HepG2 (cell line): Measurements from ENCODE around the gene CBX2. TPM values are rescaled to one million over a fixed set of nuclear protein-coding genes. Genes with fewer than 3 reads are reported as not detected.

Experiments
- ARID5B ChIP-seq: IDR thresholded peaks from 2 replicates; pipeline ENCODE4 v1.4.0; 2020; ENCODE audit warnings: mild to moderate bottlenecking, missing genetic modification reagents
- CCAR2 ChIP-seq: fragments of 200-400 bp; formaldehyde crosslinking; optimal IDR thresholded peaks from 2 replicates; pipeline ENCODE3; 2018; ENCODE audit warnings: low read depth, mild to moderate bottlenecking, low read length, moderate library complexity
- HNF4A ChIP-seq: sonication (generic); formaldehyde crosslinking; IDR thresholded peaks from 2 replicates; pipeline ENCODE4 v1.4.0; 2020; ENCODE audit warnings: missing genetic modification reagents
- HOXD1 ChIP-seq: sonication (generic); formaldehyde crosslinking; IDR thresholded peaks from 2 replicates; pipeline ENCODE4 v1.5.0; 2020; ENCODE audit warnings: missing genetic modification reagents
- PHF21A ChIP-seq: sonication (generic); formaldehyde crosslinking; IDR thresholded peaks from 2 replicates; pipeline ENCODE4 v1.5.0; 2020; ENCODE audit warnings: mild to moderate bottlenecking, missing genetic modification reagents
- SNRNP70 ChIP-seq: fragments of 200-400 bp; formaldehyde crosslinking; IDR thresholded peaks from 2 replicates; pipeline ENCODE4 v1.6.1; 2017; ENCODE audit warnings: mild to moderate bottlenecking, low read depth, low read length, moderate library complexity
- SP140L ChIP-seq: sonication (generic); formaldehyde crosslinking; IDR thresholded peaks from 2 replicates; pipeline ENCODE4 v1.4.0; 2020; ENCODE audit warnings: missing genetic modification reagents, borderline replicate concordance
- TBP ChIP-seq: sonication (generic); formaldehyde crosslinking; IDR thresholded peaks from 2 replicates; pipeline ENCODE4 v1.5.0; 2020; ENCODE audit warnings: missing genetic modification reagents
- TSC22D2 ChIP-seq: sonication (generic); formaldehyde crosslinking; IDR thresholded peaks from 2 replicates; pipeline ENCODE4 v1.5.1; 2020; ENCODE audit warnings: missing genetic modification reagents, mild to moderate bottlenecking, borderline replicate concordance
- ZFP37 ChIP-seq: sonication (generic); formaldehyde crosslinking; IDR thresholded peaks from 2 replicates; pipeline ENCODE4 v1.4.0; 2020; ENCODE audit warnings: missing genetic modification reagents, borderline replicate concordance
- ZFP41 ChIP-seq: sonication (generic); formaldehyde crosslinking; IDR thresholded peaks from 2 replicates; pipeline ENCODE4 v1.4.0; 2020; ENCODE audit warnings: mild to moderate bottlenecking, missing genetic modification reagents, borderline replicate concordance
- ZSCAN29 ChIP-seq: sonication (generic); formaldehyde crosslinking; conservative IDR thresholded peaks from 2 replicates; pipeline ENCODE4 v1.4.0; 2020; ENCODE audit warnings: mild to moderate bottlenecking, missing genetic modification reagents
- polyA plus RNA-seq, 8 experiments: library from polyadenylated mRNA; depleted of rRNA in 3 of 8; stranded (reverse) in 7 of 8; unstranded in 1 of 8; fragments of >200 nt; fragmentation: Illumina TruSeq in 4 of 8; extraction: Trizol in 4 of 8; gene quantifications; 2 replicates each; pipeline versions ENCODE4 v1.2.1 to v1.2.3, GENCODE V29; 2011 to 2016; ENCODE audit warnings: low read depth in 4 of 8, missing spikeins in 1 of 8, mixed read lengths in 1 of 8; ENCODE audit not compliant: insufficient read depth in 1 of 8
- total RNA-seq, 5 experiments: library from RNA; depleted of rRNA; stranded (reverse); fragments of >200 nt; fragmentation: Illumina TruSeq; extraction: Trizol; gene quantifications; 2 replicates each; pipeline ENCODE4 v1.2.3, GENCODE V29; 2016; ENCODE audit warnings: low read depth in 1 of 5
- TF ChIP-seq, protein P1 (sequence below): sonication (generic); formaldehyde crosslinking; IDR thresholded peaks from 2 replicates; pipeline ENCODE4 v1.4.0; 2020; ENCODE audit warnings: missing genetic modification reagents
- TF ChIP-seq, protein P2 (sequence below), 2 experiments: fragments of 450-650 bp in 1 of 2; sonication (generic) in 1 of 2; formaldehyde crosslinking in 1 of 2; IDR thresholded peaks; 2 replicates each; pipeline versions ENCODE4 v1.6.1 to v1.8.0; 2016 to 2022; ENCODE audit warnings: antibody characterized with exemption in 1 of 2, mild to moderate bottlenecking in 1 of 2, missing genetic modification reagents in 1 of 2

Gene CBX2
- total and polyA plus RNA-seq, 2 of the 13 experiments (the other 11 are each of a cell fraction or from before 2014, with no cell fraction given): 14.5 to 31.1 TPM

DNA sequence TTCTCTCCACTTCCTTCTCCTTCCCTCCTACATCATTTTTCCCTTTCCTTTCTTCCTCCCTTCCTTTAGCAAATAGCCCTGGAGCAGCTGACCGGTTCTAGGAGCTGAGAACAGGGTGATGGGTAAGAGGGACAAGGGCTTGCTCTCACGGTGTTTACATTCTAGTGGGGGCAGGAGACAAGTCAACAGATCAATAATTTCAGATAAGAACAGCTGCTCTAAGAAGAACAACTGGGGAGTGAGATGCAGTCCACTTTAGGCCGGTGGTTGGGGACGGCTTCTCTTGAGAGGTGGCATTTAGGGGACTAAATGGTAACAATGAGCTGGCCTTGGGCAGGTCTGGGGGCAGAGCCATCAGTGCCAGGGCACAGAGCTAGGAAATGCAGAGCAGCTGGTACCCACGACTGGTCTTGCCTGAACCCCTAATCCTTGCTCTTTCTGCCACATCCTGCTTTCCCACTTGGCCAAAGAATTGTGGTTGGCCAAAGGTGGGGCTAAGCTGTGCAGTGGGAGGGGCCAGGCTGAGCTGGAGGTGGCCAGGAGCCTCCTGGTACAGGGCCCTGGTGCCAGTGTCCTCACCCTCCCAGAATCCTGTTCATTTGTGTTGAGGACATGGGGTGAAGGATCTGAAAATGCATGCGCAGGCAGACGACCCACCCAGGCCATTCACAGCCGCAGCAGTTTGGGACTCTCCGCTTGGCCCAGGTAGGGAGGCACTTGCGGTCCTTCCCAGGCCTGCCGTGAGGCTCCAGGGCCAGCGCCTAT lies 43.6 kb downstream of the CBX2 start (continued):
- TF ChIP-seq ARID5B (CRISPR knock-in tag): peak; percentile 97
- TF ChIP-seq ZFP37 (CRISPR knock-in tag): peak; percentile 62; the same call in 1 of the 2 replicates
- peak; percentile 88 for TF ChIP-seq HNF4A
- TF ChIP-seq, protein P1, sequence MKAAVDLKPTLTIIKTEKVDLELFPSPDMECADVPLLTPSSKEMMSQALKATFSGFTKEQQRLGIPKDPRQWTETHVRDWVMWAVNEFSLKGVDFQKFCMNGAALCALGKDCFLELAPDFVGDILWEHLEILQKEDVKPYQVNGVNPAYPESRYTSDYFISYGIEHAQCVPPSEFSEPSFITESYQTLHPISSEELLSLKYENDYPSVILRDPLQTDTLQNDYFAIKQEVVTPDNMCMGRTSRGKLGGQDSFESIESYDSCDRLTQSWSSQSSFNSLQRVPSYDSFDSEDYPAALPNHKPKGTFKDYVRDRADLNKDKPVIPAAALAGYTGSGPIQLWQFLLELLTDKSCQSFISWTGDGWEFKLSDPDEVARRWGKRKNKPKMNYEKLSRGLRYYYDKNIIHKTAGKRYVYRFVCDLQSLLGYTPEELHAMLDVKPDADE: no peak
- TF ChIP-seq ZSCAN29 (CRISPR knock-in tag): peak; percentile 68; the same call in 1 of the 2 replicates
- TF ChIP-seq HOXD1: peak; percentile 93; the same call in 1 of the 2 replicates
- TF ChIP-seq, protein P2, sequence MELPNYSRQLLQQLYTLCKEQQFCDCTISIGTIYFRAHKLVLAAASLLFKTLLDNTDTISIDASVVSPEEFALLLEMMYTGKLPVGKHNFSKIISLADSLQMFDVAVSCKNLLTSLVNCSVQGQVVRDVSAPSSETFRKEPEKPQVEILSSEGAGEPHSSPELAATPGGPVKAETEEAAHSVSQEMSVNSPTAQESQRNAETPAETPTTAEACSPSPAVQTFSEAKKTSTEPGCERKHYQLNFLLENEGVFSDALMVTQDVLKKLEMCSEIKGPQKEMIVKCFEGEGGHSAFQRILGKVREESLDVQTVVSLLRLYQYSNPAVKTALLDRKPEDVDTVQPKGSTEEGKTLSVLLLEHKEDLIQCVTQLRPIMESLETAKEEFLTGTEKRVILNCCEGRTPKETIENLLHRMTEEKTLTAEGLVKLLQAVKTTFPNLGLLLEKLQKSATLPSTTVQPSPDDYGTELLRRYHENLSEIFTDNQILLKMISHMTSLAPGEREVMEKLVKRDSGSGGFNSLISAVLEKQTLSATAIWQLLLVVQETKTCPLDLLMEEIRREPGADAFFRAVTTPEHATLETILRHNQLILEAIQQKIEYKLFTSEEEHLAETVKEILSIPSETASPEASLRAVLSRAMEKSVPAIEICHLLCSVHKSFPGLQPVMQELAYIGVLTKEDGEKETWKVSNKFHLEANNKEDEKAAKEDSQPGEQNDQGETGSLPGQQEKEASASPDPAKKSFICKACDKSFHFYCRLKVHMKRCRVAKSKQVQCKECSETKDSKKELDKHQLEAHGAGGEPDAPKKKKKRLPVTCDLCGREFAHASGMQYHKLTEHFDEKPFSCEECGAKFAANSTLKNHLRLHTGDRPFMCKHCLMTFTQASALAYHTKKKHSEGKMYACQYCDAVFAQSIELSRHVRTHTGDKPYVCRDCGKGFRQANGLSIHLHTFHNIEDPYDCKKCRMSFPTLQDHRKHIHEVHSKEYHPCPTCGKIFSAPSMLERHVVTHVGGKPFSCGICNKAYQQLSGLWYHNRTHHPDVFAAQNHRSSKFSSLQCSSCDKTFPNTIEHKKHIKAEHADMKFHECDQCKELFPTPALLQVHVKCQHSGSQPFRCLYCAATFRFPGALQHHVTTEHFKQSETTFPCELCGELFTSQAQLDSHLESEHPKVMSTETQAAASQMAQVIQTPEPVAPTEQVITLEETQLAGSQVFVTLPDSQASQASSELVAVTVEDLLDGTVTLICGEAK (IDR thresholded peaks at IDR 0.05): no peak
- TF ChIP-seq, protein P2 (CRISPR knock-in tag; IDR thresholded peaks at IDR 0.05): no peak; the same call in none of the 2 replicates
- TF ChIP-seq SP140L (CRISPR knock-in tag): no peak
- no peak for TF ChIP-seq SNRNP70
- no peak for TF ChIP-seq TBP
- TF ChIP-seq TSC22D2 (CRISPR knock-in tag): 0 out of 2 replicates have a peak, but pooled peaks have one; percentile 29
- no peak for TF ChIP-seq ZFP41 (CRISPR knock-in tag)
- TF ChIP-seq PHF21A: peak; percentile 93
- TF ChIP-seq CCAR2: peak; percentile 72
